ENCODE results near the gene OLFML1. TPM values are rescaled to one million over a fixed set of nuclear protein-coding genes. Genes with fewer than 3 reads are reported as not detected.

Gene OLFML1
- total RNA-seq, 1 donor from 2014 or later = 13.6 TPM

DNA sequence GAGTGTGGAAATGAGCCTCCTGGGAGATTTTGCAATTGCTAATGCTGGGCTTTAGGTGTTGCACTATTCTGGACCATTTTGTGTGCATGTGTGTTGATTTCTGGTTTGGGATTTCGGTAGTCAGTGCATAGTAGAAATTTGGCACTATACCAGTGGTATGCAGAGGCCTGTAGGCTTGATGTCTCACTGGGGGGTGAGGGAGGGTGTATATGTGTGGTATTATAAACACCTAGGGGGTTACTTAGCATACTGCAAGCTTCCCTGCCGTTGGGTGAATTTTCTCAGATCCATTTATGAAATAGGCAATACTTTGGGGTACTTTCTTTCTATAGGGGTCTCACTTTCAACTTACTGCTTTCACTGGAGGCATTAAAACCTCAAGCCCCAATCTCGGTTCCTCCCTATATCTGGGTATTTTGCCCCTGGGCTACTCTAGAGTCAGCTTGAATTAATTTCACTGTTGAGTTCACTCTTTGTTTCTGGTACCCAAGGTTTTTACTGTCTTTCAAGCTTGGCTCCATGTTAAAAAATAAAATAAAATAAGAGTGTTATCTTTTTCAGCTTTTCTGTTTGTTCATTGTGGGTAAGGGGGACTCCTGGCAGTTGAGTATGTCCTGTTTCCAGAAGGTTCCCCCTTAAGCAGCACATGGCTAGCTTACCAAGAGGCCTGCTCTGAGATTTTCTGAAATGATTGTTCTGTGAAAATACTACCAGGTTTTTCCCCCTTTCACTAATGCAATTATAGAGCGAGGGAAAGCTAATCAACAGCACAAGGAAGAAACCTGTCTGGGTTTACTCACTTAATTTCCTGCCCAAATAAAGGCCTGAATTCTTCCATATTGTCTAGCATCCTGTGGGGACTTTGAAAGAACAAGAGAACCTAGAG, 74.3 kb downstream of the OLFML1 start:
- no peak for DNase-seq (ENCODE audit: low spot score)

Other genes starting within 250 kb of the OLFML1 start
- gene SYT9, start 233.6 kb upstream of the OLFML1 start, total RNA-seq = 0.60 TPM
- 415 TPM for gene PPFIBP2, start 28.5 kb downstream of the OLFML1 start, total RNA-seq
- gene CYB5R2, start 188.0 kb downstream of the OLFML1 start, total RNA-seq = 28.4 TPM
- 9.4 TPM for gene OVCH2, start 221.0 kb downstream of the OLFML1 start, total RNA-seq